NCI-H2227 (cell line): ENCODE data around the gene AOPEP.

ENCODE experiments used
- DNase-seq: peaks from one replicate; lab custom pipeline; 2025; ENCODE audit not compliant: unreplicated experiment; lab: John Stamatoyannopoulos, UW

The AOPEP gene

GRCh38 chr9:95075700-95076099, 349.2 kb downstream of the AOPEP start:
- DNase-seq = no peak

GRCh38 chr9:95076696-95077052, 350.2 kb downstream of the AOPEP start:
- DNase-seq = no peak

- no peak for DNase-seq
These were observed 350.7 kb downstream of the AOPEP start for GRCh38 chr9:95077053-95077765.

GRCh38 chr9:95077766-95078370, 351.4 kb downstream of the AOPEP start:
- DNase-seq = no peak

GRCh38 chr9:95078511-95078910, 352.0 kb downstream of the AOPEP start:
- DNase-seq = no peak

GRCh38 chr9:95078939-95079338, 352.4 kb downstream of the AOPEP start:
- no peak for DNase-seq

- DNase-seq = no peak
These were observed 353.0 kb downstream of the AOPEP start for GRCh38 chr9:95079461-95079860.

GRCh38 chr9:95080961-95081647, 354.6 kb downstream of the AOPEP start:
- DNase-seq = no peak

GRCh38 chr9:95081998-95082397, 355.5 kb downstream of the AOPEP start:
- DNase-seq = no peak

GRCh38 chr9:95082401-95083084, 356.0 kb downstream of the AOPEP start:
- no peak for DNase-seq

GRCh38 chr9:95083086-95083768, 356.7 kb downstream of the AOPEP start:
- no peak for DNase-seq

- DNase-seq = no peak
These were observed 357.9 kb downstream of the AOPEP start for GRCh38 chr9:95084254-95084934.

GRCh38 chr9:95085036-95085770, 358.7 kb downstream of the AOPEP start:
- no peak for DNase-seq

GRCh38 chr9:95085861-95086563, 359.5 kb downstream of the AOPEP start:
- DNase-seq = no peak

- DNase-seq = no peak
These were observed 360.1 kb downstream of the AOPEP start for GRCh38 chr9:95086564-95086955.

GRCh38 chr9:95087659-95088242, 361.3 kb downstream of the AOPEP start:
- DNase-seq = no peak

- DNase-seq = no peak
These were observed 362.1 kb downstream of the AOPEP start for GRCh38 chr9:95088421-95089161.
